OCI-LY7 (cell line): ENCODE measurements around the gene LMX1A. TPM values are rescaled to one million over a fixed set of nuclear protein-coding genes. Genes with fewer than 3 reads are reported as not detected.
A peak's percentile ranks its signal among the peaks of the same experiment; 100 is the strongest.

Source experiments
- BruUV-seq: library from RNA; stranded (reverse); fragments of 400-500 nt; replicated peaks from 2 replicates; lab custom pipeline; 2021; lab: Mats Ljungman, UMichigan
- CTCF ChIA-PET: fragments of 300-600 bp; sonication (Branson Sonifier 250); formaldehyde crosslinking; loops from one replicate; lab custom pipeline; 2022; ENCODE audit warnings: antibody characterized with exemption; ENCODE audit not compliant: unreplicated experiment; lab: Charles Lee
- POLR2A ChIA-PET: fragments of 300-600 bp; sonication (Branson Sonifier 250); formaldehyde crosslinking; loops from one replicate; lab custom pipeline; 2022; ENCODE audit warnings: antibody characterized with exemption; lab: Charles Lee
- DNase-seq: peaks from one replicate; pipeline ENCODE4 v3.0.0-alpha.2; 2015; ENCODE audit warnings: low spot score
- H2AFZ ChIP-seq: fragments of 200-600 bp; sonication (generic), shearing (Covaris generic); 2 replicates; pipeline ENCODE4 v1.6.1; 2014; ENCODE audit warnings: mild to moderate bottlenecking, antibody characterized with exemption, low read length, moderate library complexity
- H3K27ac ChIP-seq: fragments of 200-600 bp; sonication (generic); 2 replicates; pipeline ENCODE4 v1.5.1; 2014; ENCODE audit warnings: mixed run types, low read depth, mild to moderate bottlenecking, moderate library complexity, low read length, inconsistent platforms; ENCODE audit not compliant: poor library complexity, severe bottlenecking
- H3K36me3 ChIP-seq: fragments of 200-600 bp; sonication (generic); 2 replicates; pipeline ENCODE4 v1.6.1; 2014; ENCODE audit warnings: mild to moderate bottlenecking, antibody characterized with exemption, low read length, moderate library complexity, mixed read lengths; ENCODE audit not compliant: insufficient read depth
- H3K4me1 ChIP-seq: fragments of 200-600 bp; sonication (generic); 2 replicates; pipeline ENCODE4 v1.5.1; 2014; ENCODE audit warnings: mild to moderate bottlenecking, low read length; ENCODE audit not compliant: insufficient read depth, poor library complexity, severe bottlenecking
- H3K4me2 ChIP-seq: fragments of 200-600 bp; sonication (generic); 2 replicates; pipeline ENCODE4 v1.6.1; 2014; ENCODE audit warnings: mild to moderate bottlenecking, low read length
- H3K4me3 ChIP-seq: fragments of 200-600 bp; sonication (generic); 2 replicates; pipeline ENCODE4 v1.5.1; 2014; ENCODE audit warnings: mild to moderate bottlenecking, low read depth, low read length; ENCODE audit not compliant: poor library complexity, severe bottlenecking
- H3K79me2 ChIP-seq: fragments of 200-600 bp; sonication (generic); 2 replicates; pipeline ENCODE4 v1.6.1; 2016; ENCODE audit warnings: low read depth, mild to moderate bottlenecking, low read length, moderate library complexity, mixed read lengths; ENCODE audit not compliant: insufficient read depth
- H3K9me2 ChIP-seq: fragments of 200-600 bp; sonication (generic); 2 replicates; pipeline ENCODE4 v1.6.1; 2016; ENCODE audit warnings: mild to moderate bottlenecking, low read length, mixed read lengths; ENCODE audit not compliant: insufficient read depth
- H3K9me3 ChIP-seq: fragments of 200-600 bp; sonication (generic); 2 replicates; pipeline ENCODE4 v1.6.1; 2014; ENCODE audit warnings: mild to moderate bottlenecking, mixed run types, low read length, mixed read lengths
- H4K20me1 ChIP-seq: fragments of 200-600 bp; sonication (generic); 2 replicates; pipeline ENCODE4 v1.6.1; 2014; ENCODE audit warnings: mild to moderate bottlenecking, antibody characterized with exemption, low read length, moderate library complexity, mixed read lengths; ENCODE audit not compliant: insufficient read depth
- EZH2phosphoT487 ChIP-seq: fragments of 200-600 bp; sonication (generic); IDR thresholded peaks from 2 replicates; pipeline ENCODE4 v1.6.1; 2018; ENCODE audit warnings: low read depth, borderline replicate concordance, mild to moderate bottlenecking, mixed run types, antibody characterized with exemption, low read length, moderate library complexity, mixed read lengths
- intact Hi-C: fragments of 100-400 bp; cut with micrococcal nuclease; formaldehyde crosslinking; loops from one replicate; pipeline ENCODE4 v1.10.0; 2022; ENCODE audit not compliant: unreplicated experiment
- total RNA-seq, 2 experiments: library from RNA; depleted of rRNA in 1 of 2; stranded (reverse); fragments of >200 nt in 1 of 2; shearing (Covaris generic) in 1 of 2; gene quantifications; 2 replicates each; pipeline ENCODE4 v1.2.3, GENCODE V29; 2014 to 2022
- TF ChIP-seq, protein P1 (sequence below): fragments of 200-600 bp; sonication (generic); conservative IDR thresholded peaks from 2 replicates; pipeline ENCODE4 v1.5.1; 2014; ENCODE audit warnings: mild to moderate bottlenecking, antibody characterized with exemption, low read length, moderate library complexity, mixed read lengths

Gene LMX1A
- total RNA-seq, 2 experiments from 2014 or later, result not detected

GRCh38 chr1:165369255-165369848 lies 12.8 kb upstream of the LMX1A start:
- CTCF ChIA-PET, result no interaction called here
- Histone ChIP-seq H3K36me3 (no peaks in the 10 kb centered on the region), H4K20me1 (no peaks in the 10 kb centered on the region), H3K9me3 (no peaks in the 10 kb centered on the region), H3K9me2 (no peaks in the 10 kb centered on the region), H3K27ac (no peak overlapping the region), H3K4me3 (no peak overlapping the region), H3K4me1 (no peaks in the 10 kb centered on the region), H3K79me2 (no peaks in the 10 kb centered on the region), H2AFZ (no peak overlapping the region), H3K4me2 (no peak overlapping the region)
- peak; percentile 34 for DNase-seq
- BruUV-seq, result no TSS peak
- POLR2A ChIA-PET, result no interaction called here
- TF ChIP-seq, protein P1, sequence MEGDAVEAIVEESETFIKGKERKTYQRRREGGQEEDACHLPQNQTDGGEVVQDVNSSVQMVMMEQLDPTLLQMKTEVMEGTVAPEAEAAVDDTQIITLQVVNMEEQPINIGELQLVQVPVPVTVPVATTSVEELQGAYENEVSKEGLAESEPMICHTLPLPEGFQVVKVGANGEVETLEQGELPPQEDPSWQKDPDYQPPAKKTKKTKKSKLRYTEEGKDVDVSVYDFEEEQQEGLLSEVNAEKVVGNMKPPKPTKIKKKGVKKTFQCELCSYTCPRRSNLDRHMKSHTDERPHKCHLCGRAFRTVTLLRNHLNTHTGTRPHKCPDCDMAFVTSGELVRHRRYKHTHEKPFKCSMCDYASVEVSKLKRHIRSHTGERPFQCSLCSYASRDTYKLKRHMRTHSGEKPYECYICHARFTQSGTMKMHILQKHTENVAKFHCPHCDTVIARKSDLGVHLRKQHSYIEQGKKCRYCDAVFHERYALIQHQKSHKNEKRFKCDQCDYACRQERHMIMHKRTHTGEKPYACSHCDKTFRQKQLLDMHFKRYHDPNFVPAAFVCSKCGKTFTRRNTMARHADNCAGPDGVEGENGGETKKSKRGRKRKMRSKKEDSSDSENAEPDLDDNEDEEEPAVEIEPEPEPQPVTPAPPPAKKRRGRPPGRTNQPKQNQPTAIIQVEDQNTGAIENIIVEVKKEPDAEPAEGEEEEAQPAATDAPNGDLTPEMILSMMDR, result peak; percentile 85
- no peak for TF ChIP-seq EZH2phosphoT487
- intact Hi-C loops, result loop anchor here (1.0 to 10.0 kb wide), 3 partner anchors 115 to 225 kb away; no protein-coding TSS in a partner anchor

GRCh38 chr1:165367375-165367993 lies 11.0 kb upstream of the LMX1A start:
- H3K36me3 ChIP-seq, result no peaks in the 10 kb centered on the region
- no peaks in the 10 kb centered on the region for H3K79me2 ChIP-seq
- no peak overlapping the region for H3K27ac ChIP-seq
- CTCF ChIA-PET, result interaction anchor here (0.8 to 1.0 kb wide), 2 partner anchors 15 to 558 kb away, joined by 3 read pairs; no protein-coding TSS in a partner anchor
- H3K4me1 ChIP-seq, result no peaks in the 10 kb centered on the region
- intact Hi-C loops, result loop anchor here (10.0 kb wide), 2 partner anchors 113 to 223 kb away; no protein-coding TSS in a partner anchor
- BruUV-seq, result no TSS peak
- no peaks in the 10 kb centered on the region for H3K9me3 ChIP-seq
- peak; percentile 64 for DNase-seq
- POLR2A ChIA-PET, result interaction anchor here (0.7 kb wide), 1 partner anchor 851 kb away, joined by 3 read pairs; no protein-coding TSS in a partner anchor
- TF ChIP-seq, protein P1, result peak; percentile 95
- TF ChIP-seq EZH2phosphoT487, result no peak
- H4K20me1 ChIP-seq, result no peaks in the 10 kb centered on the region
- H2AFZ ChIP-seq, result no peak overlapping the region
- no peak overlapping the region for H3K4me2 ChIP-seq
- H3K9me2 ChIP-seq, result no peaks in the 10 kb centered on the region
- H3K4me3 ChIP-seq, result no peak overlapping the region

DNA sequence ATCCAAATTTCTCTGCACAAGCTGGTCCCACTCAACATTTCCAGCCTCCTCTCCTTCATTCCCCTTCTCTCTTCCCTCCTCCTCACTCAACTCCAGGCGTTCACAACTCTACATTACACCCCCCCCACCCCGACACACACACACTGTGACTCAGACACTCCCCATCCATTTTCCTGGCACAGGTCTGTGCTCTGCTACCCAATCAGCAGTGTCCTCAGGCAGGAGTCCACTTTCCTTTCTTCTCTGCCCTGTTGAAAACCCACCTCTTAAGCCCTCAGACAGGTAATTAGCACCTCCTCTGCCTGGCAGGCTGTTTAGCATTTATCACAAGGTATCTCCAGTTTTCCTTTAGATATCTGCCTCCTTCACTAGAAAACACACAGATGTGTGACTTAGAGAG lies 8.8 kb upstream of the LMX1A start:
- TF ChIP-seq, protein P1, result no peak
- no peak for TF ChIP-seq EZH2phosphoT487
- intact Hi-C loops, result loop anchor here (10.0 kb wide), 2 partner anchors 111 to 221 kb away; no protein-coding TSS in a partner anchor
- no peak for DNase-seq
- BruUV-seq, result no TSS peak
- ChIA-PET POLR2A (no interaction called here), CTCF (no interaction called here)
- no peaks in the 10 kb centered on the region for H3K9me2 ChIP-seq
- H3K4me2 ChIP-seq, result no peak overlapping the region
- no peaks in the 10 kb centered on the region for H3K36me3 ChIP-seq
- H3K4me3 ChIP-seq, result no peak overlapping the region
- H3K9me3 ChIP-seq, result no peaks in the 10 kb centered on the region
- no peaks in the 10 kb centered on the region for H3K4me1 ChIP-seq
- H2AFZ ChIP-seq, result no peak overlapping the region
- H3K79me2 ChIP-seq, result no peaks in the 10 kb centered on the region
- H4K20me1 ChIP-seq, result no peaks in the 10 kb centered on the region
- no peak overlapping the region for H3K27ac ChIP-seq
